Inferior parietal cortex (tissue), 1 donor: Measurements from ENCODE around the gene GPR52.

Source experiments
- DNase-seq: peaks from one replicate; pipeline ENCODE4 v3.0.0-alpha.2; 2016; ENCODE audit errors: extremely low spot score

Gene GPR52

DNA sequence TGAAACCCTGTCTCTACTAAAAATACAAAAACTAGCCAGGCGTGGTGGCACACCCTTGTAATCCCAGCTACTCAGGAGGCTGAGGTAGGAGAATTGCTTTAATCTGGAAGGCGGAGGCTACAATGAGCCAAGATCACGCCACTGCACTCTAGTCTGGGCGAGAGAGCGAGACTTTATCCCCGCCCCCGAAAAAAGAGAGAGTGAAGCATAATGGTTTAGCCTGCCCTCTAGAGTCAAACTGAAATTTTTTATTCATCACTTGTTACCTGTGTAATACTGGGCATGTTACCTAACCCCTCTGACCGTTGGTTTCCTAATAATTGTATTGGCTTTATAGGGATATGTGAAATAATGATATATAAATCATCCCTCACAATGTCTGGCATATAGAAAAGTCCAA is 18.8 kb downstream of the GPR52 start:
- DNase-seq = no peak

DNA sequence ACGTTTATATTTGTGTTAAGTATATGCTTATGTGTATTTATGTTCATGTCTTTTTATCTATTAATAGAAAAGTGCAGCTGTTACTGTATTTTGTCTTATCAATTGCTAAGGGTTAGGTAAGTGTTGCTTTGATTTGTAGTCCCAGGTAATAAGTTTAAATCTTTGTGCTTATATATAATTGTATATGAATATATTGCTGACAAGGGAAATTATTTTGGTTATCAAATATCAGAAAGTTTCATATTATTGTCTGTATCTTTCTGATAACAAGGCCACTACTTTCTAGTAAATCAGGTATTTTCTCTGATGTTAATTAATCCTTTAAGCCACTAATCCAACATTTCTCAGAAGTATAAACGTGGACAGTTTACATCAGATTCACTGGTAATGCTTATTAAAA is 21.3 kb downstream of the GPR52 start:
- DNase-seq = no peak

DNA sequence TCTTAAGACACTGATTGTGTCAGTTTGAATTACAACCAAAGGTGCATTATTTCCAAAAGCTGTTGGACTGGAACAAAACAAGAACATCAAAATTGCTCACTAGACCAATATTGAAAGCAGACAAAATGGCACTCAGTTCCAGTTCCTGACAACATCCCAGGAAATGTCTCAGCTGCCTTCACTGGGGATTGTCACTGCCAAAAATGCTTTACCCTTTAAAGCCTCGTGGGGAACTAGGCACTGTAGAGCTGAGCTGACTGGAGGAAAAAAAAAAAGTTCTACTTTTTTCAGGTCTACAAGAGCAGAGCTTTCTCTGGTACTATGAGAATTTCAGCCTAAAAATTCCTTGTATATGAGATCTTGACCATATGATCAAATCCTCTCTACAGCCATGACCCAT is 21.9 kb downstream of the GPR52 start:
- DNase-seq = no peak

DNA sequence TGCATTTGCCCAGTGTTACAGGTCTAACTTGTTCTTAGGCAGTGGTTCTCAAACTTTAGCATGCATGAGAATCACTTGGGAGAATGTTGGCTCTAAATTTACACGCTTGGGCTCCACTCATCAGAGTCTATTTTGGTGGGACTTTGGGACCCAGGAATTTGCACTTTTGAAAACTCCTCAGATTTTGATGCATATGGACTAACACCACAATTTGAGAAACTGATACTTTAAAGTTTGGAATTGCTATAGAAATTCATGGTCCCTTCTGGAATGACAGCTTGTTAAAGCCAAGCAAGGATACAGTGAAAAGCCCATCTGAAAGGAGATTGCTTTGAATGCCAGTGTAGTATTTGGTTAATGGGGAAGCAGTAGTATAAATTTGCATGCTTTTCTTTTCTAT is 31.5 kb downstream of the GPR52 start:
- no peak for DNase-seq

DNA sequence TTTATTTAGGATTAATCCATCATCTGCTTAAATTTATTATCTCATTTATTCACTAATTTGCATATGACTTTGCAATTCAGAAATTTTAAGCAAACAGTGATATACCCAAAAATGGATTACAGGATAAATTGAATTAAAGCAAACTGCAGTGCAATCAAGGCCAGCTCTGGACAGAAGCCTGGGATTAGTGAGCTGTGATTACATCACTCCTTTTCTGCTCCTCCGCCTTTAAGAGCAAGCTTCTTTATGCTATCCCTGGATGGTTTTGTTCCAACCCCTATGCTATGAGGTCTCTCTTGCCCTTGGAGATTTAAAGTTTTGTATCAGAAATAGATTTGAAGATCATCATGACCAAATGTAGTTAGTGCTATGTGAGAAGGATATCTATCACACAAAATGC is 32.6 kb downstream of the GPR52 start:
- no peak for DNase-seq

DNA sequence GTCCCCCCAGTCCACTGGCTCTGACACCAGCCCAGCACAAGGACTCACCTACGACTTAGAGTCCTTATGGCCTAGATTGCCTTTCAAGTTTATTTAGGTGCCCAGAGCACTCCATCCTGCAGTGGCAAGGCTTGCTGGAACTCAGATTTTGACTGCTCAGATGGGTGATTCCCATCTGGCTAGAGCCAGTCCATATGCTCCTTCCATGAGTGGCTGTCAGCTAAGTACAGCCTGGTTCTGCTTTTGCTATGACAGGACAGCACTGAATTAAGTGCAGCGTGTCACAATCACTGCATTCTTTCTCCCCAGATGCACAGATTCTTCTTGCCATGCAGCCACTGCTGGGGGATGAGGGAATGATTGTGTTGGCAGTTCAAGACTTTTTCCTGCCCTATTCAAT is 43.8 kb downstream of the GPR52 start:
- no peak for DNase-seq

DNA sequence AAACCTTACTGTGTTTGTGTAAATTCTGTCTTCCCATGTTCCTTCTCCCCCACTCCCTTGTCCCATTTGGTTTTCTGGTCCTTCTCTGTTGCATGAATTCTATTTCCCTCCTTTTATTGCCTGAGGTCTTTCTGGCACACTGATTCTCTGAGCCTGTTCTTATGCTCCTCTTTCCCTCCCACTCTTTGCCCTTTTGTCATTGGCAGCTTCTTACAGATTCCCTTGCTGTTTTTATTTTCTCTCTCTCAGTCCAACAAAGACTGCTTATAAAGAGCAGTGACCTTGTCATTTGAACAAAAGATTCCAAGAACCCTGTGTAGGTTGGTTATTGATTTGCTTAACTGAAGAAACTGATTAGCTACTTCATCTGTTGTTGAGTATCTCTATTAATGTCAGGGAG is 49.7 kb downstream of the GPR52 start:
- no peak for DNase-seq
